Measurements from ENCODE around the gene SETD2.

SETD2 gene

GRCh38 chr3:47007001-47007400 lies 156.9 kb downstream of the SETD2 start:
- Mint-ChIP-seq H3K4me1 (ENCODE audit: low read depth in 2 of 2) (peaks cover 0 to 13% of the 10 kb centered on the region in 2 donors), H3K9me3 (no peaks in the 10 kb centered on the region), H3K4me3 (no peak overlapping the region), H3K27me3 (no peaks in the 10 kb centered on the region), H3K36me3 (ENCODE audit: insufficient read depth) (peaks cover 72% of the 10 kb centered on the region), H3K27ac (peak overlapping the region; percentile 13 to 62)
- no peak for DNase-seq
- no peak for ATAC-seq (replicated peaks)

GRCh38 chr3:47006145-47006651 lies 157.7 kb downstream of the SETD2 start:
- no peak for ATAC-seq (replicated peaks)
- no peak for DNase-seq
- H3K27ac Mint-ChIP-seq, result peak overlapping the region; percentile 13 to 62
- H3K4me1 Mint-ChIP-seq (ENCODE audit: low read depth in 2 of 2), result peaks cover 0 to 11% of the 10 kb centered on the region in 2 donors
- no peaks in the 10 kb centered on the region for H3K27me3 Mint-ChIP-seq
- no peaks in the 10 kb centered on the region for H3K9me3 Mint-ChIP-seq
- H3K4me3 Mint-ChIP-seq, result no peak overlapping the region
- peaks cover 76% of the 10 kb centered on the region for H3K36me3 Mint-ChIP-seq (ENCODE audit: insufficient read depth)

GRCh38 chr3:47005212-47006144 lies 158.4 kb downstream of the SETD2 start:
- Mint-ChIP-seq H3K4me3 (no peak overlapping the region), H3K27me3 (no peaks in the 10 kb centered on the region), H3K4me1 (ENCODE audit: low read depth in 2 of 2) (peaks cover 0 to 8% of the 10 kb centered on the region in 2 donors), H3K9me3 (no peaks in the 10 kb centered on the region), H3K27ac (peak overlapping the region; percentile 16 to 62), H3K36me3 (ENCODE audit: insufficient read depth) (peaks cover 76% of the 10 kb centered on the region)
- ATAC-seq (replicated peaks) (no peak), DNase-seq (no peak)

GRCh38 chr3:47004369-47005211 lies 159.3 kb downstream of the SETD2 start:
- ATAC-seq (replicated peaks) (no peak), DNase-seq (no peak)
- peak overlapping the region in 1 of 2 donors; percentile 67 for H3K27ac Mint-ChIP-seq
- no peak overlapping the region for H3K4me3 Mint-ChIP-seq
- peaks cover 75% of the 10 kb centered on the region for H3K36me3 Mint-ChIP-seq (ENCODE audit: insufficient read depth)
- peaks cover 0 to 11% of the 10 kb centered on the region in 2 donors for H3K4me1 Mint-ChIP-seq (ENCODE audit: low read depth in 2 of 2)
- H3K9me3 Mint-ChIP-seq, result no peaks in the 10 kb centered on the region
- H3K27me3 Mint-ChIP-seq, result no peaks in the 10 kb centered on the region

- Mint-ChIP-seq H3K9me3 (no peaks in the 10 kb centered on the region), H3K4me1 (ENCODE audit: low read depth in 2 of 2) (peaks cover 0 to 11% of the 10 kb centered on the region in 2 donors), H3K36me3 (ENCODE audit: insufficient read depth) (peaks cover 78% of the 10 kb centered on the region), H3K27ac (peak overlapping the region in 1 of 2 donors; percentile 85), H3K27me3 (no peaks in the 10 kb centered on the region), H3K4me3 (no peak overlapping the region)
- DNase-seq (no peak), ATAC-seq (replicated peaks) (no peak)
Measured at GRCh38 chr3:47003461-47004368, 160.2 kb downstream of the SETD2 start.

GRCh38 chr3:47003056-47003410 lies 160.9 kb downstream of the SETD2 start:
- no peak overlapping the region for H3K27ac Mint-ChIP-seq
- no peaks in the 10 kb centered on the region for H3K9me3 Mint-ChIP-seq
- no peak for DNase-seq
- H3K36me3 Mint-ChIP-seq (ENCODE audit: insufficient read depth), result peaks cover 82% of the 10 kb centered on the region
- no peak overlapping the region for H3K4me3 Mint-ChIP-seq
- no peaks in the 10 kb centered on the region for H3K27me3 Mint-ChIP-seq
- H3K4me1 Mint-ChIP-seq (ENCODE audit: low read depth in 2 of 2), result peaks cover 4 to 15% of the 10 kb centered on the region in 2 donors
- no peak for ATAC-seq (replicated peaks)

- Mint-ChIP-seq H3K27me3 (no peaks in the 10 kb centered on the region), H3K36me3 (ENCODE audit: insufficient read depth) (peaks cover 81% of the 10 kb centered on the region), H3K4me3 (no peak overlapping the region), H3K4me1 (ENCODE audit: low read depth in 2 of 2) (peaks cover 6 to 19% of the 10 kb centered on the region in 2 donors), H3K27ac (peak overlapping the region in 1 of 2 donors; percentile 67), H3K9me3 (no peaks in the 10 kb centered on the region)
- ATAC-seq (replicated peaks) (no peak), DNase-seq (no peak)
Measured at GRCh38 chr3:47002171-47003055, 161.5 kb downstream of the SETD2 start.

- ATAC-seq (replicated peaks), result no peak
- Mint-ChIP-seq H3K9me3 (no peaks in the 10 kb centered on the region), H3K27ac (peak overlapping the region in 1 of 2 donors; percentile 46), H3K36me3 (ENCODE audit: insufficient read depth) (peaks cover 77% of the 10 kb centered on the region), H3K4me3 (no peak overlapping the region), H3K27me3 (no peaks in the 10 kb centered on the region), H3K4me1 (ENCODE audit: low read depth in 2 of 2) (peaks cover 13 to 26% of the 10 kb centered on the region in 2 donors)
- DNase-seq, result no peak
Measured at GRCh38 chr3:47001731-47002170, 162.2 kb downstream of the SETD2 start.

GRCh38 chr3:47000922-47001730 lies 162.8 kb downstream of the SETD2 start:
- Mint-ChIP-seq H3K4me1 (ENCODE audit: low read depth in 2 of 2) (peaks cover 14 to 28% of the 10 kb centered on the region in 2 donors), H3K36me3 (ENCODE audit: insufficient read depth) (peaks cover 73% of the 10 kb centered on the region), H3K27me3 (no peaks in the 10 kb centered on the region), H3K4me3 (no peak overlapping the region), H3K27ac (peak overlapping the region in 1 of 2 donors; percentile 81), H3K9me3 (no peaks in the 10 kb centered on the region)
- ATAC-seq (replicated peaks) (peak; percentile 18), DNase-seq (no peak)

GRCh38 chr3:47000198-47000815 lies 163.6 kb downstream of the SETD2 start:
- Mint-ChIP-seq H3K4me3 (no peak overlapping the region), H3K27ac (peak overlapping the region in 1 of 2 donors; percentile 81), H3K9me3 (no peaks in the 10 kb centered on the region), H3K4me1 (ENCODE audit: low read depth in 2 of 2) (peaks cover 14 to 26% of the 10 kb centered on the region in 2 donors), H3K36me3 (ENCODE audit: insufficient read depth) (peaks cover 68% of the 10 kb centered on the region), H3K27me3 (no peaks in the 10 kb centered on the region)
- ATAC-seq (replicated peaks) (no peak), DNase-seq (no peak)

Data from effector memory CD8-positive, alpha-beta T cell (primary cell).